DND-41 (cell line): ENCODE results near the gene PI4KA.

Experiments
- ATAC-seq: fragments of 200-7000 bp; cut with Tn5 transposase; 3 replicates; pipeline ENCODE4 v1.9.1; 2021; ENCODE audit warnings: low read depth; ENCODE audit not compliant: insufficient read depth
- DNase-seq: peaks from one replicate; pipeline ENCODE4 v3.0.0-alpha.2; 2020
- H2AFZ ChIP-seq: 2 replicates; pipeline ENCODE4 v1.6.0; 2012; ENCODE audit warnings: low read depth, low read length
- H3K27ac ChIP-seq: 2 replicates; pipeline ENCODE4 v1.5.1; 2012; ENCODE audit warnings: low read length, inconsistent platforms
- H3K27me3 ChIP-seq: fragments of 200-600 bp; sonication (generic); 2 replicates; pipeline ENCODE4 v1.6.0; 2012; ENCODE audit warnings: low read length, mild to moderate bottlenecking, inconsistent platforms; ENCODE audit not compliant: insufficient read depth, poor library complexity
- H3K36me3 ChIP-seq: 2 replicates; pipeline ENCODE4 v1.5.1; 2012; ENCODE audit warnings: low read length, inconsistent platforms; ENCODE audit not compliant: insufficient read depth
- H3K4me1 ChIP-seq: 2 replicates; pipeline ENCODE4 v1.5.1; 2012; ENCODE audit warnings: mild to moderate bottlenecking, low read length; ENCODE audit not compliant: insufficient read depth
- H3K4me2 ChIP-seq: 2 replicates; pipeline ENCODE4 v1.6.0; 2012; ENCODE audit warnings: mild to moderate bottlenecking, moderate library complexity, low read length, inconsistent platforms; ENCODE audit not compliant: insufficient read depth
- H3K4me3 ChIP-seq, 2 experiments: fragments of 200-600 bp in 1 of 2; shearing (Covaris generic) in 1 of 2; 2 replicates each; pipeline ENCODE4 v1.5.1; 2012 to 2016; ENCODE audit warnings: inconsistent platforms in 2 of 2, low read length in 2 of 2, mild to moderate bottlenecking in 2 of 2, low read depth in 1 of 2, moderate library complexity in 1 of 2
- H3K79me2 ChIP-seq: 2 replicates; pipeline ENCODE4 v1.6.0; 2012; ENCODE audit warnings: low read length, inconsistent platforms; ENCODE audit not compliant: insufficient read depth
- H3K9ac ChIP-seq: 2 replicates; pipeline ENCODE4 v1.6.0; 2012; ENCODE audit warnings: low read depth, mild to moderate bottlenecking, inconsistent platforms, low read length, moderate library complexity
- H3K9me3 ChIP-seq: 2 replicates; pipeline ENCODE4 v1.5.1; 2012; ENCODE audit warnings: low read length, moderate library complexity, mild to moderate bottlenecking, inconsistent platforms; ENCODE audit not compliant: insufficient read depth, severe bottlenecking
- H4K20me1 ChIP-seq: 2 replicates; pipeline ENCODE4 v1.6.0; 2012; ENCODE audit warnings: low read length; ENCODE audit not compliant: insufficient read depth
- EZH2 ChIP-seq: IDR thresholded peaks from 3 replicates; pipeline ENCODE4 v1.6.1; 2012; ENCODE audit warnings: borderline replicate concordance, low read depth, mild to moderate bottlenecking, moderate library complexity, low read length, inconsistent platforms; ENCODE audit not compliant: severe bottlenecking
- TF ChIP-seq, protein P1 (sequence below): IDR thresholded peaks from 2 replicates; pipeline ENCODE4 v1.5.1; 2012; ENCODE audit warnings: borderline replicate concordance, low read length, moderate library complexity, mild to moderate bottlenecking; ENCODE audit not compliant: poor library complexity, severe bottlenecking; ENCODE audit errors: extremely low read depth

PI4KA gene

GRCh38 chr22:20782596-20783299 is 75.9 kb downstream of the PI4KA start:
- Histone ChIP-seq H4K20me1 (0 out of 2 replicates have a peak, but pooled peaks cover 11% of the 10 kb centered on the region), H3K79me2 (no peaks in the 10 kb centered on the region), H3K36me3 (peaks cover 78% of the 10 kb centered on the region), H3K4me3 (no peak overlapping the region), H3K9ac (no peak overlapping the region), H3K4me1 (no peaks in the 10 kb centered on the region), H2AFZ (no peak overlapping the region), H3K9me3 (no peaks in the 10 kb centered on the region), H3K27ac (no peak overlapping the region), H3K27me3 (no peaks in the 10 kb centered on the region), H3K4me2 (no peak overlapping the region)
- ATAC-seq (no peak), DNase-seq (no peak)
- TF ChIP-seq EZH2: no peak
- TF ChIP-seq, protein P1, sequence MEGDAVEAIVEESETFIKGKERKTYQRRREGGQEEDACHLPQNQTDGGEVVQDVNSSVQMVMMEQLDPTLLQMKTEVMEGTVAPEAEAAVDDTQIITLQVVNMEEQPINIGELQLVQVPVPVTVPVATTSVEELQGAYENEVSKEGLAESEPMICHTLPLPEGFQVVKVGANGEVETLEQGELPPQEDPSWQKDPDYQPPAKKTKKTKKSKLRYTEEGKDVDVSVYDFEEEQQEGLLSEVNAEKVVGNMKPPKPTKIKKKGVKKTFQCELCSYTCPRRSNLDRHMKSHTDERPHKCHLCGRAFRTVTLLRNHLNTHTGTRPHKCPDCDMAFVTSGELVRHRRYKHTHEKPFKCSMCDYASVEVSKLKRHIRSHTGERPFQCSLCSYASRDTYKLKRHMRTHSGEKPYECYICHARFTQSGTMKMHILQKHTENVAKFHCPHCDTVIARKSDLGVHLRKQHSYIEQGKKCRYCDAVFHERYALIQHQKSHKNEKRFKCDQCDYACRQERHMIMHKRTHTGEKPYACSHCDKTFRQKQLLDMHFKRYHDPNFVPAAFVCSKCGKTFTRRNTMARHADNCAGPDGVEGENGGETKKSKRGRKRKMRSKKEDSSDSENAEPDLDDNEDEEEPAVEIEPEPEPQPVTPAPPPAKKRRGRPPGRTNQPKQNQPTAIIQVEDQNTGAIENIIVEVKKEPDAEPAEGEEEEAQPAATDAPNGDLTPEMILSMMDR: no peak

DNA sequence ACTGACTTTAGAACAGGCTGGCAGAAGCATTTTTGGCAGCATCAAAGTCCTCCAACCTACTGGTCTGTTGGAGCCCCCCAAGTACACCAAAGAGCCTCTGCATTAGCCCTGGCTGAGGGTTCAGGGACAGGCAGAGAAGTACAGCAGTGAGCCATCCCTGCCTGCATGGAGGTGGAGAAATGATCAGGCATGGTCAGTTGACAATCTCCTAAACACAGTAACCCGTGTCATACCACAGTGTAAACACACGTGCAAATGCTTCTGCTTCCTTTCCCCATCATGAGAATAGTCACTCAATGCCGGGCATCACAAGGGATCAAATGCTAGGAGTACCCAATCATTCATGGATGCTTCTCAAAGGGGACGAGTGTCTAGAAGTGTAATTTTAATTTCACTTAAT is 76.5 kb downstream of the PI4KA start:
- H3K4me2 ChIP-seq: no peak overlapping the region

GRCh38 chr22:20781272-20781990 is 77.2 kb downstream of the PI4KA start:
- no peak for TF ChIP-seq EZH2
- TF ChIP-seq, protein P1: no peak
- Histone ChIP-seq H2AFZ (no peak overlapping the region), H3K4me1 (no peaks in the 10 kb centered on the region), H3K27me3 (no peaks in the 10 kb centered on the region), H3K36me3 (peaks cover 70% of the 10 kb centered on the region), H3K4me3 (no peak overlapping the region), H3K79me2 (no peaks in the 10 kb centered on the region), H3K27ac (no peak overlapping the region), H3K9me3 (no peaks in the 10 kb centered on the region), H4K20me1 (0 out of 2 replicates have a peak, but pooled peaks cover 11% of the 10 kb centered on the region), H3K9ac (no peak overlapping the region), H3K4me2 (no peak overlapping the region)
- ATAC-seq: no peak
- no peak for DNase-seq

More for the DNA sequence above, 76.5 kb downstream of the PI4KA start:
- H4K20me1 ChIP-seq: 0 out of 2 replicates have a peak, but pooled peaks cover 11% of the 10 kb centered on the region
- peaks cover 75% of the 10 kb centered on the region for H3K36me3 ChIP-seq
- ATAC-seq: no peak
- H3K79me2 ChIP-seq: no peaks in the 10 kb centered on the region
- H3K9ac ChIP-seq: no peak overlapping the region
- no peaks in the 10 kb centered on the region for H3K4me1 ChIP-seq
- H3K27ac ChIP-seq: no peak overlapping the region
- no peak for DNase-seq
- H2AFZ ChIP-seq: no peak overlapping the region
- no peak overlapping the region for H3K4me3 ChIP-seq
- H3K9me3 ChIP-seq: no peaks in the 10 kb centered on the region
- TF ChIP-seq EZH2: no peak
- TF ChIP-seq, protein P1: no peak
- H3K27me3 ChIP-seq: no peaks in the 10 kb centered on the region
